Parathyroid adenoma (tissue), 2 donors: ENCODE measurements around the gene KIAA1958.

Experiments
- H2AFZ ChIP-seq: fragments of 300-600 bp; sonication (generic); one replicate; pipeline ENCODE4 v1.7.0; 2017; ENCODE audit warnings: antibody characterized with exemption, mild to moderate bottlenecking
- H3K27ac ChIP-seq: fragments of 300-600 bp; sonication (generic); one replicate; pipeline ENCODE4 v1.7.0; 2017
- H3K27me3 ChIP-seq: fragments of 300-600 bp; sonication (generic); one replicate; pipeline ENCODE4 v1.7.0; 2017; ENCODE audit warnings: low read length; ENCODE audit not compliant: control insufficient read depth, insufficient read depth
- H3K36me3 ChIP-seq: fragments of 300-600 bp; sonication (generic); one replicate; pipeline ENCODE4 v1.7.0; 2017; ENCODE audit warnings: low read length; ENCODE audit not compliant: control insufficient read depth, insufficient read depth
- H3K4me1 ChIP-seq: fragments of 300-600 bp; sonication (generic); one replicate; pipeline ENCODE4 v1.7.0; 2017; ENCODE audit warnings: control low read depth
- H3K4me2 ChIP-seq: fragments of 300-600 bp; sonication (generic); one replicate; pipeline ENCODE4 v1.7.0; 2017; ENCODE audit warnings: low read length
- H3K4me3 ChIP-seq: fragments of 300-600 bp; sonication (generic); one replicate; pipeline ENCODE4 v1.7.0; 2017; ENCODE audit warnings: low read depth, low read length
- H3K79me2 ChIP-seq: fragments of 300-600 bp; sonication (generic); one replicate; pipeline ENCODE4 v1.7.0; 2017; ENCODE audit warnings: control low read depth
- H3K9ac ChIP-seq: fragments of 300-600 bp; sonication (generic); one replicate; pipeline ENCODE4 v1.7.0; 2017; ENCODE audit warnings: mild to moderate bottlenecking
- H3K9me3 ChIP-seq: fragments of 300-600 bp; sonication (generic); one replicate; pipeline ENCODE4 v1.7.0; 2017; ENCODE audit warnings: low read length; ENCODE audit not compliant: control insufficient read depth
- TF ChIP-seq, protein P1 (sequence below): fragments of 300-600 bp; sonication (generic); IDR thresholded peaks from one replicate; pipeline ENCODE4 v1.7.0; 2017; ENCODE audit warnings: antibody characterized with exemption, mild to moderate bottlenecking
- donor health status: primary hyperparathyroidism.

The KIAA1958 gene

GRCh38 chr9:112570671-112571167 lies 84.1 kb downstream of the KIAA1958 start:
- no peak overlapping the region for H3K4me2 ChIP-seq
- no peak overlapping the region for H2AFZ ChIP-seq
- no peaks in the 10 kb centered on the region for H3K36me3 ChIP-seq
- no peak overlapping the region for H3K27ac ChIP-seq
- no peaks in the 10 kb centered on the region for H3K79me2 ChIP-seq
- no peaks in the 10 kb centered on the region for H3K27me3 ChIP-seq
- H3K9ac ChIP-seq: no peak overlapping the region
- no peak overlapping the region for H3K4me3 ChIP-seq
- TF ChIP-seq, protein P1, sequence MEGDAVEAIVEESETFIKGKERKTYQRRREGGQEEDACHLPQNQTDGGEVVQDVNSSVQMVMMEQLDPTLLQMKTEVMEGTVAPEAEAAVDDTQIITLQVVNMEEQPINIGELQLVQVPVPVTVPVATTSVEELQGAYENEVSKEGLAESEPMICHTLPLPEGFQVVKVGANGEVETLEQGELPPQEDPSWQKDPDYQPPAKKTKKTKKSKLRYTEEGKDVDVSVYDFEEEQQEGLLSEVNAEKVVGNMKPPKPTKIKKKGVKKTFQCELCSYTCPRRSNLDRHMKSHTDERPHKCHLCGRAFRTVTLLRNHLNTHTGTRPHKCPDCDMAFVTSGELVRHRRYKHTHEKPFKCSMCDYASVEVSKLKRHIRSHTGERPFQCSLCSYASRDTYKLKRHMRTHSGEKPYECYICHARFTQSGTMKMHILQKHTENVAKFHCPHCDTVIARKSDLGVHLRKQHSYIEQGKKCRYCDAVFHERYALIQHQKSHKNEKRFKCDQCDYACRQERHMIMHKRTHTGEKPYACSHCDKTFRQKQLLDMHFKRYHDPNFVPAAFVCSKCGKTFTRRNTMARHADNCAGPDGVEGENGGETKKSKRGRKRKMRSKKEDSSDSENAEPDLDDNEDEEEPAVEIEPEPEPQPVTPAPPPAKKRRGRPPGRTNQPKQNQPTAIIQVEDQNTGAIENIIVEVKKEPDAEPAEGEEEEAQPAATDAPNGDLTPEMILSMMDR: no peak
- H3K9me3 ChIP-seq: no peaks in the 10 kb centered on the region
- H3K4me1 ChIP-seq: no peaks in the 10 kb centered on the region

DNA sequence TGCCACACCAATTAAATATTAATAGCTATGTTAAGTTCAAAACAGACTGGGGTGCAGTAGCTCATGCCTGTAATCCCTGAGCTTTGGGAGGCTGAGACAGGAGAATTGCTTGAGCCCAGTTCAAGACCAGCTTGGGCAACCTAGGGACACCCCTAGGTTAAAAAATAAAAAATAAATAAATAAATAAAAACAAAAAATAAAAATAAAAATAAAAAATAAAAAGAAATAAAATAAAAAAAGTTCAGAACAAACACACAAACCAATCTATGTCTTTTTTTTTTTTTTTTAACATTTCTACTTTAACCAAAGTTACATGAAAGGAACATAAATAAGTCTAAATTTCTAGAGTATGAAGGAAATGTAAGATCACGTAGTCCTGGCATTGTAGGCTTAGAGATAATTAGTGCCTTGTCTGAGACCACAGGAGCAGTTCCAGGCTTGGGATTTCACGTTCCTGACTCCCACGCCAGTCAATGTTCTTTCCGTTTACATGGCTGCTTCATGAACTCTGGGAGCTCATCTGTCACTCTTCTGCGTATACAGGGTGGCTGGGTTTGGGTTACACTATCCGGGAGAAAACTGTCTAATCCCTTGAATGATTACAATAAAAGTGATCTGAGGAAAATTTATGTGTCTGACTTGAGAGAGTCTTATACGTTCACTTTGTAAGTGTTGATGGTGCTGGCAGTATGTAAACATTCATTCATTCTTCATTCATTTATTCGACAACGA lies 85.2 kb downstream of the KIAA1958 start:
- H2AFZ ChIP-seq: no peak overlapping the region
- H3K27me3 ChIP-seq: no peaks in the 10 kb centered on the region
- H3K4me2 ChIP-seq: no peak overlapping the region
- H3K27ac ChIP-seq: no peak overlapping the region
- TF ChIP-seq, protein P1: no peak
- H3K4me1 ChIP-seq: no peaks in the 10 kb centered on the region
- H3K9ac ChIP-seq: no peak overlapping the region
- no peaks in the 10 kb centered on the region for H3K36me3 ChIP-seq
- no peaks in the 10 kb centered on the region for H3K79me2 ChIP-seq
- no peak overlapping the region for H3K4me3 ChIP-seq
- no peaks in the 10 kb centered on the region for H3K9me3 ChIP-seq

DNA sequence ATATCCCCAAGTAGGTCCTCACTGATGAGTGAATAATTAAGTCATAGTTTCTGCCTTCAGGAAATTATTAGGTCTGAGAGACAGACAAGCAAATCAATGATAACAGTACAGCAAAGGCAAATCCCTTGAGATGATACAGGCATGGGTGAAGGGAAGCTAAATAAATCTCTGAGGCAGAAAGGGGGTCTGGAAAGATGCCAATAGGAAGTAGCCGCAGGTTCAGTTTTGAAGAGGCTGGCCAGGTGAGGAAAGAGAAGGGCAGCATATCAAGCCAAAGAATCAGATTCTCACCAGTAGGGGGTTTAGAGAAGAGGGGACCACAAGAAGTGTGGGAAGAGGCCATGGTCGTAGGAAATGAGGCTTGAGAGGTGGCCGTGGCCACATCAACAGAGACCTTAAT lies 85.8 kb downstream of the KIAA1958 start:
- H3K36me3 ChIP-seq: no peaks in the 10 kb centered on the region
- no peak overlapping the region for H3K27ac ChIP-seq
- no peak overlapping the region for H3K4me3 ChIP-seq
- no peak overlapping the region for H3K9ac ChIP-seq
- TF ChIP-seq, protein P1: no peak
- no peaks in the 10 kb centered on the region for H3K27me3 ChIP-seq
- H3K9me3 ChIP-seq: no peaks in the 10 kb centered on the region
- H2AFZ ChIP-seq: no peak overlapping the region
- H3K4me2 ChIP-seq: no peak overlapping the region
- no peaks in the 10 kb centered on the region for H3K4me1 ChIP-seq
- no peaks in the 10 kb centered on the region for H3K79me2 ChIP-seq

- H3K4me2 ChIP-seq: no peak overlapping the region
- no peaks in the 10 kb centered on the region for H3K27me3 ChIP-seq
- H3K36me3 ChIP-seq: no peaks in the 10 kb centered on the region
- no peak overlapping the region for H2AFZ ChIP-seq
- TF ChIP-seq, protein P1: no peak
- H3K27ac ChIP-seq: no peak overlapping the region
- no peak overlapping the region for H3K4me3 ChIP-seq
- no peaks in the 10 kb centered on the region for H3K79me2 ChIP-seq
- H3K4me1 ChIP-seq: no peaks in the 10 kb centered on the region
- no peaks in the 10 kb centered on the region for H3K9me3 ChIP-seq
- no peak overlapping the region for H3K9ac ChIP-seq
These were observed 87.4 kb downstream of the KIAA1958 start for GRCh38 chr9:112574008-112574407.

DNA sequence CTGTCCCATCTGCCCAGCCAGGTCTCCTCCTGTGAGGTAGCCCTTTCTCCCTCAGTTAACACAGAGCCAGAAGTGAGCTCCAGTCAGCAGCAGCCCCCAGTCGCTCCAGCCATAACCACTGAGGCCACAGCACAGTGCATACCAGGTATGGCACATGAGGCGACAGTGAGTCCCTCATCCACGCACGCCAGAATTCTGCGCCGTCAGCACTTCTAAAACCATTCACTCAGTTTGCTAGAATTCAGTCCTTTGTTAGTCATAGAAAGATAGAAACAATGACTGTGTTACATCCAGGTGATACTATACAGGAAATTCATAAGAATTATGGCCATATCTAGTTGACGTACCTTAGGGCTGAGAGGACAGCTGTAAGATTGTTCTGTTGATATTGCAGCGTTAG lies 88.5 kb downstream of the KIAA1958 start:
- Histone ChIP-seq H3K9ac (no peak overlapping the region), H3K4me3 (no peak overlapping the region), H3K4me1 (no peaks in the 10 kb centered on the region), H3K27me3 (no peaks in the 10 kb centered on the region), H2AFZ (no peak overlapping the region), H3K4me2 (no peak overlapping the region), H3K79me2 (no peaks in the 10 kb centered on the region), H3K9me3 (no peaks in the 10 kb centered on the region), H3K27ac (no peak overlapping the region), H3K36me3 (no peaks in the 10 kb centered on the region)
- TF ChIP-seq, protein P1: no peak
